Trophoblast cell (in vitro differentiated cells and primary cell): Measurements from ENCODE around the gene IER5L.
A peak's percentile ranks its signal among the peaks of the same experiment; 100 is the strongest.

ENCODE experiments used
- DNase-seq, 2 donors: peaks; one replicate each; pipeline ENCODE4 v3.0.0-alpha.2; 2016
- H2AFZ ChIP-seq: 2 replicates; pipeline ENCODE4 v1.6.1; 2013; ENCODE audit warnings: low read length, moderate library complexity, mild to moderate bottlenecking; ENCODE audit not compliant: insufficient read depth, poor library complexity
- H2AK5ac ChIP-seq: 2 replicates; pipeline ENCODE4 v1.6.1; 2013; ENCODE audit warnings: mild to moderate bottlenecking, low read length
- H2BK120ac ChIP-seq: 2 replicates; pipeline ENCODE4 v1.6.1; 2013; ENCODE audit warnings: low read length, mild to moderate bottlenecking, moderate library complexity; ENCODE audit not compliant: insufficient read depth, poor library complexity
- H2BK12ac ChIP-seq: 2 replicates; pipeline ENCODE4 v1.6.1; 2013; ENCODE audit warnings: mild to moderate bottlenecking, low read length, moderate library complexity
- H2BK5ac ChIP-seq: 2 replicates; pipeline ENCODE4 v1.6.1; 2013; ENCODE audit warnings: low read length, low read depth, moderate library complexity, mild to moderate bottlenecking; ENCODE audit not compliant: poor library complexity
- H3K14ac ChIP-seq: 2 replicates; pipeline ENCODE4 v1.6.1; 2013; ENCODE audit warnings: mild to moderate bottlenecking, low read length
- H3K18ac ChIP-seq: 2 replicates; pipeline ENCODE4 v1.6.1; 2013; ENCODE audit warnings: mild to moderate bottlenecking, low read length
- H3K23ac ChIP-seq: 2 replicates; pipeline ENCODE4 v1.6.1; 2013; ENCODE audit warnings: low read length
- H3K27ac ChIP-seq: 2 replicates; pipeline ENCODE4 v1.5.1; 2013; ENCODE audit warnings: low read depth, mild to moderate bottlenecking, inconsistent platforms, low read length, moderate library complexity
- H3K27me3 ChIP-seq: 2 replicates; pipeline ENCODE4 v1.6.1; 2013; ENCODE audit warnings: inconsistent platforms, mild to moderate bottlenecking, low read length, moderate library complexity; ENCODE audit not compliant: insufficient read depth
- H3K36me3 ChIP-seq, 2 experiments: 1 replicate in 1 of 2; 2 replicates in 1 of 2; pipeline ENCODE4 v1.6.1; 2013; ENCODE audit warnings: low read length in 2 of 2, mild to moderate bottlenecking in 2 of 2, moderate library complexity in 1 of 2; ENCODE audit not compliant: insufficient read depth in 2 of 2, control insufficient read depth in 1 of 2
- H3K4ac ChIP-seq: 2 replicates; pipeline ENCODE4 v1.6.1; 2013; ENCODE audit warnings: low read depth, mild to moderate bottlenecking, low read length, moderate library complexity
- H3K4me1 ChIP-seq, 2 experiments: 1 replicate in 1 of 2; 2 replicates in 1 of 2; pipeline ENCODE4 v1.6.1; 2013; ENCODE audit warnings: low read length in 2 of 2, mild to moderate bottlenecking in 2 of 2, moderate library complexity in 1 of 2; ENCODE audit not compliant: insufficient read depth in 2 of 2, control insufficient read depth in 1 of 2
- H3K4me2 ChIP-seq: 2 replicates; pipeline ENCODE4 v1.6.1; 2013; ENCODE audit warnings: inconsistent platforms, mild to moderate bottlenecking, low read length, moderate library complexity
- H3K4me3 ChIP-seq: 2 replicates; pipeline ENCODE4 v1.5.1; 2013; ENCODE audit warnings: mild to moderate bottlenecking, low read depth, low read length, inconsistent platforms
- H3K79me1 ChIP-seq: one replicate; pipeline ENCODE4 v1.6.1; 2013; ENCODE audit warnings: low read length
- H3K79me2 ChIP-seq: 2 replicates; pipeline ENCODE4 v1.6.1; 2013; ENCODE audit warnings: low read length, mild to moderate bottlenecking; ENCODE audit not compliant: control insufficient read depth, insufficient read depth, poor library complexity
- H3K9ac ChIP-seq: 2 replicates; pipeline ENCODE4 v1.6.1; 2013; ENCODE audit warnings: mild to moderate bottlenecking, low read length
- H3K9me3 ChIP-seq: 2 replicates; pipeline ENCODE4 v1.6.1; 2013; ENCODE audit warnings: low read depth, mild to moderate bottlenecking, control low read depth, inconsistent platforms, low read length; ENCODE audit not compliant: insufficient read depth
- H4K12ac ChIP-seq: 2 replicates; pipeline ENCODE4 v1.6.1; 2013; ENCODE audit warnings: low read depth, mild to moderate bottlenecking, low read length, moderate library complexity
- H4K8ac ChIP-seq: 2 replicates; pipeline ENCODE4 v1.6.1; 2013; ENCODE audit warnings: low read depth, mild to moderate bottlenecking, low read length, moderate library complexity
- H4K91ac ChIP-seq: one replicate; pipeline ENCODE4 v1.6.1; 2013; ENCODE audit warnings: low read depth, mild to moderate bottlenecking, low read length, moderate library complexity
- WGBS: extraction: QIAGEN DNeasy Blood & Tissue Kit; methylation state at CpG from one replicate; pipeline ENCODE4 v1.1.7; 2013; ENCODE audit warnings: missing lambda C conversion rate; ENCODE audit not compliant: insufficient read length, insufficient coverage; ENCODE audit errors: extremely low coverage; 5-methylcytosine and 5-hydroxymethylcytosine counted together

The IER5L gene

GRCh38 chr9:129175515-129175824 is 2.6 kb downstream of the IER5L start:
- Histone ChIP-seq H3K18ac (peak overlapping the region; percentile 77), H2AFZ (peak overlapping the region; percentile 57), H2BK5ac (peak overlapping the region; percentile 93), H4K91ac (peak overlapping the region; percentile 99), H2AK5ac (peak overlapping the region; percentile 42), H3K27ac (peak overlapping the region; percentile 99), H2BK12ac (no peak overlapping the region), H3K23ac (no peak overlapping the region), H4K8ac (peak overlapping the region; percentile 58), H3K4me2 (peak overlapping the region; percentile 84), H3K36me3 (peaks cover 0 to 6% of the 10 kb centered on the region in 2 experiments), H3K9me3 (no peaks in the 10 kb centered on the region), H3K4me1 (peaks cover 16 to 35% of the 10 kb centered on the region in 2 experiments), H3K4me3 (peak overlapping the region; percentile 10), H3K27me3 (no peaks in the 10 kb centered on the region), H3K14ac (peak overlapping the region; percentile 63), H4K12ac (no peak overlapping the region), H2BK120ac (peak overlapping the region; percentile 93), H3K9ac (peak overlapping the region; percentile 49), H3K79me2 (peaks cover 25% of the 10 kb centered on the region), H3K79me1 (peaks cover 40% of the 10 kb centered on the region), H3K4ac (no peak overlapping the region)
- no peak for DNase-seq
- WGBS = no CpG with 5 or more reads among the region's 10 CpGs

DNA sequence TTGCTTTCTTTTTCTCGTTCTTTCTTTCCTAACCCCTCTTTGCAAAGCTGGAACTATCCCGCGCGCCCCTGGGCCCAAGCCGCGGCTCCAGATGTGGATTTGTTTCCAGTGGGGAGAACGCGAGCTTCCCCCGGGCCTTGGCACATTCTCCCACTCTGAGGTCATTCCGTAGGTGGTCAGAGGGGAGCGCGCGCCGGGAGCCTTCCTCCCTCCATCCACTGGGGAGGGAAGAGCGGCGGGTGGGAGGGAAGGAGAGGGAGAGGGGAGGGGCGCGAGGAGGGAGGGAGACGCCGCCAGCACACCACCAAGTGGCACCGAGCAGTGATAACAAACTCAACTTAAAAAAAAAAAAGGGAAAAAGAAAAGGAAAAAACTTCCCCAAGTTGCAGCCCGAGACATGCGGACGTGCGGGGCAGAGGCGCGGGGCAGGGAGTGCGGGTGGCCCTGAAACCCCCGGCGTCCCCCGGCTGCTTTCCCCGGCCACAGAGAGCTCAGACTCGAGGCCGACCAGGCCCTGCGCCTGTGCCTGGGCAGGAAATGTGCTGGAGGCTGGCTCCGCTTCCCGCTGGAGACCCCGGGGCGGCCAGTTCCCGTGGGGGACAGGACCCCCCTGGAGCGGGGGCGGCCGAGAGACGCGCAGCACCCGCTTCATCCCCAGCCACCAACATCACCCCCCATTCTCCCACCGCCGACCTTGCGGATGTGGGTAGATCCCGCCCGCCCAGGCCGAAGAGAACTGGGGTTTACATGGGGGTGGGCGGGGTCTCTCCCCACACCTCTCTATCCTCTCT is 3.1 kb downstream of the IER5L start:
- H3K4me3 ChIP-seq = peak overlapping the region; percentile 65
- H3K79me1 ChIP-seq = peaks cover 42% of the 10 kb centered on the region
- H3K18ac ChIP-seq = peak overlapping the region; percentile 100
- H3K23ac ChIP-seq = no peak overlapping the region
- H3K4me2 ChIP-seq = peak overlapping the region; percentile 84
- H4K12ac ChIP-seq = peak overlapping the region; percentile 99
- peak overlapping the region; percentile 100 for H4K91ac ChIP-seq
- peak overlapping the region; percentile 87 for H3K9ac ChIP-seq
- peak overlapping the region; percentile 99 for H2BK120ac ChIP-seq
- peak overlapping the region; percentile 86 for H2BK12ac ChIP-seq
- peak; percentile 73 to 84 for DNase-seq
- WGBS = no CpG with 5 or more reads among the region's 53 CpGs
- peak overlapping the region; percentile 98 for H3K4ac ChIP-seq
- peak overlapping the region; percentile 99 for H2AK5ac ChIP-seq
- H3K79me2 ChIP-seq = peaks cover 27% of the 10 kb centered on the region
- peak overlapping the region; percentile 99 for H4K8ac ChIP-seq
- peak overlapping the region; percentile 100 for H3K14ac ChIP-seq
- H3K27me3 ChIP-seq = no peaks in the 10 kb centered on the region
- H3K4me1 ChIP-seq = peaks cover 19 to 39% of the 10 kb centered on the region in 2 experiments
- H3K36me3 ChIP-seq = peaks cover 0 to 6% of the 10 kb centered on the region in 2 experiments
- peak overlapping the region; percentile 99 for H3K27ac ChIP-seq
- H2AFZ ChIP-seq = peak overlapping the region; percentile 85
- no peaks in the 10 kb centered on the region for H3K9me3 ChIP-seq
- peak overlapping the region; percentile 100 for H2BK5ac ChIP-seq

DNA sequence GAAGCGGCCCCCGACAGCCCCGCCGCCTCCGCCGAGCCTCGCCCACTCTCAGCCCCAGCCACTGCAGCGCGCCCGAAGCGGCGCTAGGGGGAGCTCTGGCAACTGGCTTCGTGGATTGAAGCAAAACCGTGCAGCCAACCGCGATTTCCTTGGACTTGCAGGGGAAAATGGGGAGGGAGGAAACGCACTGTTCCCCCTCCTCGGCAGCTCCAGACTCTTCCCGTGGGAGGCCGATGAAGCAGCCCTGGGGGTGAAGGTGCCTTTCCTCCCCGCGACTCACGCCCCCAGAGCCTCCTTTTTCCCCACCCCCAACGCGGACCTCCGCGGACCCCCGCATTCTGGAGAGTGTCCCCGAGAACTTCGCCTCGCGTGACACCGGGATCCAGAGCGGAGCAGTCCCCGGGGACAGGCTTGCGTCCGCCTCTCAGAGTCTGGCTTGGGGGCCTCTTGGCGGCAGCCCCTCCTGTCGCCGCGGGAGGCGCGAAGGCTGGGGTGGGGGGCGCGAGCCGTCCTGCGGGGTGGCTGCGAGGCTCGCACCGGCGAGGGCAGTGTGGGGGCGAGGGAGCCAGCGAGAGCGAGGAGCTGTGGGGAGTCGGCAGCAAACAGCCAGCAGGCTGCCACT is 3.8 kb downstream of the IER5L start:
- Histone ChIP-seq H2BK5ac (peak overlapping the region; percentile 100), H2AFZ (peak overlapping the region; percentile 85), H3K9me3 (no peaks in the 10 kb centered on the region), H4K8ac (peak overlapping the region; percentile 99), H3K4me1 (peaks cover 19 to 36% of the 10 kb centered on the region in 2 experiments), H3K27ac (peak overlapping the region; percentile 99), H3K79me2 (peaks cover 27% of the 10 kb centered on the region), H3K23ac (no peak overlapping the region), H2BK12ac (peak overlapping the region; percentile 61), H3K4ac (peak overlapping the region; percentile 88), H4K91ac (peak overlapping the region; percentile 100), H2BK120ac (peak overlapping the region; percentile 99), H3K9ac (peak overlapping the region; percentile 87), H3K36me3 (peaks cover 0 to 6% of the 10 kb centered on the region in 2 experiments), H3K79me1 (peaks cover 42% of the 10 kb centered on the region), H3K14ac (peak overlapping the region; percentile 100), H3K4me2 (peak overlapping the region; percentile 84), H2AK5ac (peak overlapping the region; percentile 99), H3K4me3 (peak overlapping the region; percentile 65), H4K12ac (peak overlapping the region; percentile 99), H3K27me3 (no peaks in the 10 kb centered on the region), H3K18ac (peak overlapping the region; percentile 100)
- DNase-seq = peak; percentile 83 to 96
- WGBS = no CpG with 5 or more reads among the region's 55 CpGs

DNA sequence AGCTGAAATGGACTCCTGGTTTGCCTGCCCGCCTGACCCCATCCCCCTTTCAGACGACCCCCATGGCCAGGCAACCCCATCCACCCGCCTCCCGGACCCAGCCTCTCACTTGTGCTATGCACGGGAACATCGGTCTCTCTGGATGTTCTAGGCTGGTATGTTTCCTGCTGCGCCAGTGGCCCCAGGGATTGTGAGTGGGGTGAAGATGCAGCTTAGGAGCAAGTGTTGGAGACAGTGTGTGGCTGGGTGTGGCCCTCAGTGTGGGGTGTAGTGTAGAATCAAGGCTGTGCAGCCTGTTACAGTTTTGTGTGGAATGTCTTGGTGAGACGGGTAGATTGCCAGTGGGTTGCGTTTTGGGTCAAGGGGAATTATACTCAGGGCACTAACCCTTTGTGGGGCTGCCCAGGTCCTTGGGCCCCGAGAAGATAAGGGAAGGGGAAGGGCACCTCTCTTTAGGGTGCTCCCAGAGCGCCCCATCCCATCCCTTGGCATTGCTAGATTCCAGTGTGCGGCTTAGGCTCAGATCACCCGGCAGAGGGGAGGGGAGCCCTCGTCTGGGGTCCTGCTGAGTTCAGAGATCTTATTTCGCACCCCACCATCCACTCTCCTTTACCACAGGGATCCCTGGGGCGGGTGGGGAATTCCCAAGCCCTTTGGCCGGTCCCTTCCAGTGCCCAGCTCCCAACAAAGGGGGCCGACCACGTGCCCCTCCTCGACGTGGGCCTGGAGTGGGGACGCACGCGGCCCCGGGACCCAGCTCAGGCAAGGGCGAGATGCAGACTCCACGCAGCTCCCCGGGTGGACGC is 4.6 kb downstream of the IER5L start:
- WGBS = no CpG with 5 or more reads among the region's 29 CpGs
- H3K14ac ChIP-seq = peak overlapping the region; percentile 91
- peak overlapping the region; percentile 70 for H2BK12ac ChIP-seq
- H3K4me1 ChIP-seq = peaks cover 16 to 35% of the 10 kb centered on the region in 2 experiments
- H2AK5ac ChIP-seq = peak overlapping the region; percentile 93
- H4K12ac ChIP-seq = peak overlapping the region; percentile 79
- peak overlapping the region; percentile 100 for H4K91ac ChIP-seq
- H3K79me2 ChIP-seq = peaks cover 27% of the 10 kb centered on the region
- H3K36me3 ChIP-seq = peaks cover 0 to 6% of the 10 kb centered on the region in 2 experiments
- peaks cover 44% of the 10 kb centered on the region for H3K79me1 ChIP-seq
- H2BK120ac ChIP-seq = peak overlapping the region; percentile 89
- no peak overlapping the region for H3K23ac ChIP-seq
- no peak overlapping the region for H3K27ac ChIP-seq
- peak overlapping the region; percentile 88 for H3K4ac ChIP-seq
- peak in 1 of 2 donors; percentile 16 for DNase-seq
- H3K27me3 ChIP-seq = no peaks in the 10 kb centered on the region
- H2BK5ac ChIP-seq = peak overlapping the region; percentile 100
- peak overlapping the region; percentile 93 for H3K18ac ChIP-seq
- H4K8ac ChIP-seq = peak overlapping the region; percentile 99
- peak overlapping the region; percentile 84 for H3K4me2 ChIP-seq
- H3K9ac ChIP-seq = peak overlapping the region; percentile 59
- H3K4me3 ChIP-seq = no peak overlapping the region
- H3K9me3 ChIP-seq = no peaks in the 10 kb centered on the region
- H2AFZ ChIP-seq = peak overlapping the region; percentile 82
